HG03457 (cell line): ENCODE data around the gene B4GALNT4.
"Not testable (repeated sequence)": the region's sequence is repeated elsewhere in the genome, so short reads cannot be mapped to it uniquely, and the experiment has no call there.

Source experiments
- ATAC-seq: cut with Tn5 transposase; IDR thresholded peaks from one replicate; pipeline ENCODE4 v1.9.1; 2021; ENCODE audit warnings: moderate number of reproducible peaks; ENCODE audit not compliant: unreplicated experiment

The B4GALNT4 gene

DNA sequence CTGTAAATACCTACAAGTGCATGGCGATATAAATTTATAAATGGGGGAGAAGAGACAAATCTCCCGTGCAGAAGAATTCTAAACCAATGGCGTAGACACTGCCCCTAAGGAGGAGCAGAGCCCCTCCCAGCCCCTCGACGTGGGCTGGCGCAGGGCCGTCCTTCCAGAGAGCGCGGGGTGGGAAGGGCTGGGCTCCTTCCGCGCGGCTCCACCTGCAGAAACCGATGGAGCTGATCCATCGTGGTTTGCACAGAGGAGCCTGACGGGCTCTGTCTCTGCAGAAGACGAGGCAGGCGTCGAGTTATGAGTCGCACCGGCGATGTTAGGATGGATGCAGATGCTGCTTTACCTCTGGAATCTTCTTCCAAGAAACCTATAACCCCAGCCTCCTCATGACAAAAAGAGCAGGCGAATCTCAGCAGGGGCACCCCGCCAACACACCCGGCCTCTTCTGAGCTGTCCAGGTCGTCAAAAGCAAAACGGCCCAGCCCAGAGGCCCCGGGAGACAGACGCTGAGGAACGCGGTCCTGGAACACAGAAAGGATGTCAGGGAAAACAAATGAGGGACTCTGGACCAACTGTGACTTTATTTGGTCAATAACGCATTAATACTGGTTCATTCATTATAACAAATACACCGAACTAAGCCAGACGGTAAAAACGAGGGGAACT, 11.0 kb upstream of the B4GALNT4 start:
- ATAC-seq, result no peak

DNA sequence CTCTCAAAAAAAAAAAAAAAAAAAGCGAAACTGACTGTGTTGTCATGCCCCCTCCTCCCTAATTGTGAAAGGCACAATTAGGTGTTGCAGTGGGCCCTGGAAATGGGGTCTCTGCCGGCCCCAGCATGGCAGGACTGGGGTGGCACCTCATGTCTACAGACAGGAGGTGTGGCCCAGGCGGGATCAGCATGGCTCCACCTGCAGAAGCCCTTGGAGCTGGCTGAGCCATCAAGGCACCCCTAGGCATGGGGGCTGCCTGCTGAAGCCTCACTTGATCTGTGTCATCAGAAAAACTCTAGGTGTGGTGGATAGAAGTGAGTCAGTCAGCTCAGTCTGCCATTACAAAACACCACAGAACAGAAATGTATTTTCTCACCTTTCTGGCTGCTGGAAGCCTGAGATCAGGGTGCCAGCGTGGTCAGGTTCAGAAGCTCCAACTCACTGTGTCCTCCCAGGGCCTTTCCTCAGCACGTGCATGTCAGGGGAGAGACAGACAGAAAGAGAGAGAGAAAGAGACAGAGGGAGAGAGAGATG, 10.1 kb upstream of the B4GALNT4 start:
- ATAC-seq, result no peak

DNA sequence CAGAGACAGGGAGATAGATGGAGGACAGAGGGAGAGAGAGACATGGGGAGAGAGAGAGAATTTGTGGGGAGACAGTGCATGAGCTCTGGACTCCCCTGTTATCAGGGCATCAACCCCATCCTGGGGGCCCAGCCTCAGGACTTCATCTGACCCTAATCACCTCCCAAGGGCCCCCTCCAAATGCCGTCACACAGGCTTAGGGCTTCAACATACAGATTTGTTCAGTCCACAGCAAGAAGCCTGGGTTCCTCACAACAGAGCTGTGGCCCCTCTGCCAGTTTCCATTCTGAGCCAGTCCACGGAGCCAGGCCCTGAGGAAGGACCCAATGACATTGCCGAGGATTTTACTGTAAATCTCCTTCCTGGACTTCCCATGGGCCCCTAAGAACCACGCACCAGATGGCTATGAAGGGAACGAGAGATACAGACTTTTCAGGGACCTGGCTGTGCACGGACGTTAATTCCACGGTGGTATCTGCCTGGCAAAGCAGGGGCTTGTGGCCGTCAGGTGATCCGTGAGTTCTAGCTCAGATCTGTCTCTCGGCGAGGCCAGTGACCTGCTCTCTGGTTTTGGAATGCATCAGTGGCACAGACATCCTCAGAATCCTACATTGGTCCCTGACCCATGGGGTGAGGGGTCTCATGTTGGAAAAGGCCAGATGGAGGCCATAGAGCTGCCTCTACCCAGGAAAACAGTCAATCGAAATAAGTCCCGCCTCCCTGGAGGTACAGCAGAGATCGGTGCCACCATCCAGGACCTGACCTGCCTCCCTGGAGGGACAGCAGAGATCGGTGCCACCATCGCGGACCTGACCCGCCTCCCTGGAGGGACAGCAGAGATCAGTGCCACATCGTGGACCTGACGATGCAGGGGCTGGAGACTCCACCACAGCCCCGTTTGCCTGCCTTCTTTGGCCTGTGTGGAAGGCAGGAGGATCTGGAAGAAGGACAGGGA, 8.7 kb upstream of the B4GALNT4 start:
- ATAC-seq, result no peak

DNA sequence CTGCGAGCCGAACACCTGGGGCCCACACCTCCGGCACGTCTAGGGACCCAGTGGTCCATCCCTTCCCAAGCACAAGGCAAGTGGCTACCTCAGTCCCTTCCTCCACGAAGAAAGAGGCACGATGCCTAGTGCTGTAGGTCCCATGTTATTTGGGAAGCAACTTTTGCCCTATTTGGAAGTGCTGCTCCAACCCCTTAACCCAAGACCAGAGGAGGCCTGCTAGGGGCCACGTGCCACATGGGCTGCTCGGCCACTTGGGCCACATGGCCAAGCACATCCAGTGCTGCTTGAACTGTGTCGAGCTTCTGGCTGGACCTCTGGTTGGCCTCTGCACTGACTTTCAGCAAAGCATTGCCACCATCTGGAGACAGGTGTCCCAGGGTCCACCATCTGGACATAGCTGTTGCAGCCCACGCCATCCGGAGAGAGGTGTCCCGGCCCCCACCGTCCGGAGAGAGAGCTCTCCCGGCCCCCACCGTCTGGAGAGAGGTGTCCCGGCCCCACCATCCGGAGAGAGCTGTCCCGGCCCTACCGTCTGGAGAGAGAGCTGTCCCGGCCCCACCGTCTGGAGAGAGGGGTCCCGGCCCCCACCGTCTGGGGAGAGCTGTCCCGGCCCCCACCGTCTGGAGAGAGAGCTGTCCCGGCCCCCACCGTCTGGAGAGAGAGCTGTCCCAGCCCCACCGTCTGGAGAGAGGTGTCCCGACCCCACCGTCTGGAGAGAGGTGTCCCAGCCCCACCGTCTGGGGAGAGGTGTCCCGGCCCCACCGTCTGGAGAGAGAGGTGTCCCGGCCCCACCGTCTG, 6.5 kb upstream of the B4GALNT4 start:
- ATAC-seq, result no peak

DNA sequence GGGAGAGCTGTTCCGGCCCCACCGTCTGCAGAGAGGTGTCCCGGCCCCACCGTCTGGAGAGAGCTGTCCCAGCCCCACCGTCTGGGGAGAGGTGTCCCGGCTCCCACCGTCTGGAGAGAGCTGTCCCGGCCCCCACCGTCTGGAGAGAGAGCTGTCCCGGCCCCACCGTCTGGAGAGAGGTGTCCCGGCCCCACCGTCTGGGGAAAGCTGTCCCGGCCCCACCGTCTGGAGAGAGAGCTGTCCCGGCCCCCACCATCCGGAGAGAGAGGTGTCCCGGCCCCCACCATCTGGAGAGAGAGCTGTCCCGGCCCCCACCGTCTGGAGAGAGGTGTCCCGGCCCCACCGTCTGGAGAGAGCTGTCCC, 5.9 kb upstream of the B4GALNT4 start:
- ATAC-seq, result not testable (repeated sequence)

DNA sequence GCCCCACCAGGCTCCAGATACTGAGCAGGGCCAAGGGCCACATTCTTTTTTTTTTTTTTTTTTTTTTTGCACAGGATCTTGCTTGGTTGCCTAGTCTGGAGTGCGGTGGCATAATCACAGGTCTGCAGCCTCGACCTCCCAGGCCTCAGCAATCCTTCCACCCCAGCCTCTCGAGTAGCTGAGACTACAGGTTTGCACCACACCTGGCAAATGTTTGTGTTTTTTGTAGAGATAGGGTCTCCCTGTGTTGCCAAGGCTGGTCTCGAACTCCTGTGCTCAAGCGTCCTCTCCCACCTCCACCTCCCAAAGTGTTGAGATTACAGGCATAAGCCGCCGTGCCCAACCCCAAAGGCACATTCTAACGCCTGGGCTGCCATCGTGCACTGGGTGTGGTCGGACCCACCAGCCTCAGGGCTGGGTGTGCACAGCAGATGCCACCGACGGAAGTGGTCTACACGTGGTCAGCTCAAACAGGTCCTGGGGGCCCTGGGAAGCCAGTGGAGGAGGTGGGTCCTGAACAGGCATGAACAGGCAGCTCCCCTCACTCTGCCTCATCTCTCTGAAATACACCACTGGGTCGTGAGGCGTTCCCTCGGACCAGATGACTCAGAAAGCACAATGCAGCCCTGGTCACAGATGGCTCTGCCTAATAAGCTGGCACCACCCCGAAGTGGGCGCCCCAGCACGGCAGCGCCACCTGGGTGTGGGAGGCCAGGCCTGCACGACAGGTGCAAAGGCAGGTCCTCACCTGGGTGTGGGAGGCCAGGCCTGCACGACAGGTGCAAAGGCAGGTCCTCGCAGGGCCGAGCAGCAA, 5.1 kb upstream of the B4GALNT4 start:
- ATAC-seq, result no peak

DNA sequence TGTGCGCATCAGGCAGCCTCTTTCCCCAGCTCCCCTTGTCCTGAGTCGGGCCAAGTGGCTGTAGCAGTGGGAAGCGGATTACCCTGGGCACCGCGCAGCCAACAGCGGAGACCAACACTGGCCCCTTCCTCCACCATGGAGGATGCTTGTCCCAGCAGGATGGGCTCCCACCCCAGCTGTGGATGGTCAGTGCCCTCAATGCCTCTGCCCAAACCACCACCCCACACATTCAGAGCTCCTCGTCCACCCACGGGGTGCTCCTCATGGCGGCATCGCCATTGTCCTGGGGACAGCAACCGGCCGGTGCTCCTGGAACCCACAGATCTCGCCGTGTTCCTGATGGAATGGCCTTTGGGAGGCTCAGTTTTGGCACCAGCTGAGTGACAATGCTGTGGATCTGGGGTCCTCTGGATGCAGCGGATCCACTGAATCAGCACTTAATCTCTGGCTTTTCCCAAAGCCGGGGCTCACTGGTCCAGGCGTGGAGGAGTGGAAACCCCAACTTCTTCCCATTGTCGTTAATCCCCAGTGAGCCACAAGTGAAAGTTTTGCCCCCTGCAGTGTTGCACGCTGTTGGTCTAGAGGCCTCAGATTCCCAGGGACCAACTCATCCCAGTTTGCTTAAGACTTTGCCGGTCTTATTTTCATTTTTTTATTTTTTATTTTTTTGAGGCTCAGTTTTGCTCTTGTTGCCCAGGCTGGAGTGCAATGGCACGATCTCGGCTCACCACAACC, 4.1 kb upstream of the B4GALNT4 start:
- no peak for ATAC-seq

DNA sequence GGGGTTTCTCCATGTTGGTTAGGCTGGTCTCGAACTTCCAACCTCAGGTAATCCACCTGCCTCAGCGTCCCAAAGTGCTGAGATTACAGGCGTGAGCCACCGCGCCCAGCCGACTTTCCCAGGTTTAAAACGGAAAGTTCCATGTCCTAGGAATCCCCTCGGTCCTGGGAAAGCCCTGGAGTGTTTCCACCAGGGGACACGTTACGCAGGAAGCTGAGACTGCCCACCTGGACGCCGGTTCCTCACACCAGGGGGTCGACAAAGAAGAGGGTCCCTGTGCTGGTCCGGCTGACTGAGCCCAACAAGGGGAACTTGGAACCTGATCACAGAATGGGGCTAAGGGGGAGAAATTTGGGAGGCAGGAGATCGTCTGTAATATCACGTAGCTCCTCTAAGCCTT, 3.5 kb upstream of the B4GALNT4 start:
- ATAC-seq, result no peak

DNA sequence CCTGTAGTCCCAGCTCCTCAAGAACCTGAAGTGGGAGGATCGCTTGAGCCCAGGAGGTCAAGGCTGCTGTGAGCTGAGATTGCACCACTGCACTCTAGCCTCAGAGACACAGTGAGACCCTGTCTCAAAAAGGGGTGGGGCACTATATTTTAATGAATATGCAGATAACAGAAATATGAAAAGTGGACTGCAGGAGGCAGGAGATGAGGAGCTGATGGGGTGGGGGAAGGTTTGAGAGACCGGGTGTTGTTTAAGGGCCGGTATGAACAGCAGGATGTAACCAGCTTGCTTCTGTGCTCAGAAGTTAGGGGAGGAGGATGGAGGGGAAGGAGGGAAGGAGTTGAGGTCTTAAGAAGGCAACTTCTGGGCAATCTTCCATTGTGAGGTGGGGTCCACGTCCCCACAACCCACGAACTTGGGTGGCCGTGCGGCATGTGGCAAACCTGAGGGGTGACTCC, 1.3 kb upstream of the B4GALNT4 start:
- no peak for ATAC-seq

DNA sequence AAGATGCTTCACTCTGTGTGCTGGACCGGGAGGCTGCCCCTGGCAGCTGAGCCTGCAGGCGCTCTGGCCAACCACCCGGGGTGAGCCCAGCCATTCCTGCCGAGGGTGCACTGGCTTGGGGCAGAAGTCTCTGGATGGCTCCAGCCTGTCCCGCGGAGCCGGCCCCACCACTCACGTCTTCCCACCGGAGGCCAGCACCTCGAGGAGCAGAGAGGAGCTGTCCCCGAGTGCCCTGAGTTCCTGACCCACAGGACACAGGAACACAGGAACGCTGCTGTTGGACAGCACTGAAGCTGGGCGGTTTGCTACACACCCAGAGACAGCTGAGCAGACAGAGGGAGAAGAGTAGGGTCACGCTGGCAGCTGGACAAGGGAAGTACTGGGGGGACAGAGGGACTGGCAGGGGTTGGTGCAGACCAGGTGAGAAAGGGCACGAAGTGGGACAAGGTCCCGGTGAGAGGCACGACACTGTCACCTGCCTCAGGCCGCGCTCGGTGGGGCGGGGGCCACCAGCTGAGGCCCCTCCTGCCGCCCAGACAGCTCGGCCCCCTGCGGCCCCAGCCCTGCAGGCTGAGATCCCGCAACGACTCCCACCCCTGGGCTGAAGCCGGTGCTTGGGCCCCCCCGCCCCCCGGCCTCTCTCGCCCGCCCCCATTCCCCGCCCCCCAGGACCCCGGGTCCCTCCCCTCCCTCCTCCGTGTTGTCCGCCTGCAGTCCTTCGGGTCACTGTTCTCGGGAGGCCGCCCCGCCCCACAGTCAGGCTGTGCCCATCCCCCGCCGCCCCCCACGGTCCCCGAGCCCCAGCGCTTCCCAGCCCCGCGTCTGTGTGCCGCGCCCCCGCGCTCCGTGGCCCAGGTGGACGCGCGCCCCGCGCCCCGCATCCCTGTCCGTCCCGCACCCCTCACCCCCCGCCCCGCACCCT, 624 bp upstream of the B4GALNT4 start:
- ATAC-seq, result no peak

DNA sequence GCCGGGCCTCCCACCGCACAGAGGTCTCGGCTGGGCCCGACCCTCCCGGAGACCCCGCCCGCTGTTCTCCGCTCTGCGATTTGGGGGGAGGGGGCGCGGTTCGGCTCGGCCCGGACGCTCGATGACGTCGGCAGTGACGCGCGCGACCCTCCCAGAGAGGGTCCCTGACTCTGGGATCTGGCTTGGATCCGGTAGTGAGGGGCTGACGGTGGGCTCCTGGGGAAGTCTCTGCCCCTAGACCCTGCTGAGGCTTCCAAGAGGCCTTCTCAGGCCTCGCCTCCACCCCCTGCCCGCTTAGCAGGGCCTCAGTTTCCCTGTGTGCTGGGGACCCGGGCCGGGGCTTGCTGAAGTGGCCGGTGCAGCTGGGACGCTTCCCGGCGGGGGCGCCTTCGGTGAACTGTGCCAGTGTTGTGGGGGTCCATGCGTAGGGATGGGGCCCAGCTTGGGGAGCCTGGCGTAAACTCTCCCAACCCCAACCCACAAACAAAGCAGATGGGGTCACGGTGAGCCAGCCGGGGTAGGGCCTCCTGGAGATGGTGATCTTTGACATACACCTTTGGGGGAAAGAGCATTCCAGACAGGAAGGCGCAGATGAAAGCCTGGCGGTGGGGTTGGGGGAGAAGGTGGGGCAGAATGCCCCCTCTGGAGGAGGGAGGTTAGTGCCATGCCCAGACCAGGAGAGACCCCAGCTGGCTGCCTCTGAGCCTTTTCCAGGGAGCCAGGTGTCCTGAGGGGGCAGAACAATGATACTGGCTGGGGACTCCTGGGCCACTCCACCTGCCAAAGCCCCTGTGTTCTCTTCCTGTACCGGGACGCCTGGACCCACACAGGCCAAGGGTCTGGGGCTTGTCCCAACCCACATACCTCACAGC, 1.0 kb downstream of the B4GALNT4 start:
- ATAC-seq, result no peak

DNA sequence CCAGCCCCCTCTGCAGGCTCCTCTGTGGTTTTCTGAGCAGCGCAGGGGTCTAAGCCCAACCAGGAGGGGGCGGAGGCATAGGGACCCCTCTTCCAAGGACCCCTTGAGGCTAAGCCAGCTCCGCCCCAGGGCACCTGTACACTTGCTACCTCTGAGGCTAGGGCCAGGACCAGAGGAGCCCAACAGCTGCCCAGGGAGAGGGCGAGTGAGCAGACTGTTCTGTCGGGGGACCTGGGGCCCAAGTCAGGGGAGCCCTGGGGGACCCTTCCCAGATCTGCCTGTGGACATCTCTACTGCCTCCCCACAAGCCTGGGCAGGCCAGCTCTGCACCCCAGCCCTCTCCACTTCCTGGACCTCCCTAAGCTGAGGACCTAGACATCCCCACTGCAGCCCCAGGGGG, 1.8 kb downstream of the B4GALNT4 start:
- no peak for ATAC-seq

DNA sequence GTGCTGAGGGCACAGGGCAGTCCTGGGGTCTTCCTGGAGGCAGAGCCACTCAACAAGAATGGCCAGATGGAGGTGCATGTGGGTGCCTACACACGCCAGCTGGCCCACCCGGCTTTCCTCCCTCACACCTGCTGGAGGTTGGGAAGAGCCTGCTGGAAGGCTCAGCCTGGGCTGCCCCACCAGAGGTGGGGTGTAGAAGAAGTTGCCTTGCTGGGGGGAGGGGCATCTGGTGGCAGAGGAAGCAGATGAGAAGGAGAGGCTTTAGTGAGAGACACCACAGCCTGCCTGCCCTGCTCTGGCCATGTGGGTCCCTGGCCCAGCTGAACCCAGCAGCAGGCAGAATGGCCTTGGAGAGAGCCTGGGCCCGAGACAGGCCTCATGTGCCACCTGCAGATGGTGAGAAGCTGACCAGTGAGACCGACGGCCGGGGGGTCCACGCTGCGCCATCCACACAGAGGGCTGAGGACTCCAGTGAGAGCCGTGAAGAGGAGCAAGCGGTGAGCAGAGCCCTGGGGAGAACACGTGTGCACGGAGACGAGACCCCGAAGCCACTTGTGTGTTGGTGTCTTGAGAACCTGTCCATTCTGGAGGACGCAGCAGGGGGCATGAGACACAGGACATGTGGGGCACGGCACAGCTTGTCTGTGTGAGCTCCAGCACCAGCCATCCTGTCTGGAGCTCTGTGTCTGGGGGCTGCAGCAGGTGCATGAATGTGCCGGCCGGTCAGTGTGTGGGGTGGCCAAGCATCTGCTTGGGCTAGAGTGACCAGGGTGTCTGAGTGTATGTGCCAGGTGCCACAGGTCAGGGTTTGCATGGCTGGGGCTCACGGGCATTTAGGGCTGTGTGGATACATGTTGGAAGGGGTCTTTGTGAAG, 2.7 kb downstream of the B4GALNT4 start:
- no peak for ATAC-seq

DNA sequence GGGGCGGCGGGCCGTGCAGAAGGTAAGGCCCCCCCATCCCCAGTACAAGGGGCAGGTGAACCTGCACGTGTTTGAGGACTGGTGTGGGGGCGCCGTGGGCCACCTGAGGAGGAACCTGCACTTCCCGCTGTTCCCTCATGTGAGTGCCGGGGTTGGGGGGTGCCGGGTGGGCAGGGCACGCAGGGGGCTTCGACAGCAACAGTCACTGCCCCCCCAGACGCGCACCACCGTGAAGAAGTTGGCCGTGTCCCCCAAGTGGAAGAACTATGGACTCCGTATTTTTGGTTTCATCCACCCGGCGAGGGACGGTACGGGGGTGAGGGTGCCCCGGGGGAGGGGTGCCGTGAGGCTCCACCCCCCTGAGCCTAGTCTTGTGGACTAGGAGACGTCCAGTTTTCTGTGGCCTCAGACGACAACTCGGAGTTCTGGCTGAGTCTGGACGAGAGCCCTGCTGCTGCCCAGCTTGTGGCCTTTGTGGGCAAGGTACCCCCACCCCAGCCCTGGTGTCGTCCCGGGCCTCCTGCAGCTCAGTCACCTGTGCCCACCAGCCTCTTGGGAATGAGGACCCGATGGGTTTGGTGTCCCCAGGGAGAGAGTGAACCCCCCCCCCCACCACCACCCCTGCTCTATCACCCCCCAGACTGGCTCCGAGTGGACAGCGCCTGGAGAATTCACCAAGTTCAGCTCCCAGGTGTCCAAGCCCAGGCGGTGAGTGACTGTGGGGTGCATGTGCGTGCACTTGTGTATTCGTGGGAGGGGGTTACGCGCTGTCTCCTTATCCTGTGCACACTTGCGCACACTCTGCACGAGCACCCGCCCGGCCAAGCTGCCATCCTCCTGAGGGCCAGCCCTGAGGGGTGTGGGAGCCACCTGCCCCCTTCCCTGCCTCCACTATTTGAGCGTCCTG, 3.8 kb downstream of the B4GALNT4 start:
- ATAC-seq, result no peak

DNA sequence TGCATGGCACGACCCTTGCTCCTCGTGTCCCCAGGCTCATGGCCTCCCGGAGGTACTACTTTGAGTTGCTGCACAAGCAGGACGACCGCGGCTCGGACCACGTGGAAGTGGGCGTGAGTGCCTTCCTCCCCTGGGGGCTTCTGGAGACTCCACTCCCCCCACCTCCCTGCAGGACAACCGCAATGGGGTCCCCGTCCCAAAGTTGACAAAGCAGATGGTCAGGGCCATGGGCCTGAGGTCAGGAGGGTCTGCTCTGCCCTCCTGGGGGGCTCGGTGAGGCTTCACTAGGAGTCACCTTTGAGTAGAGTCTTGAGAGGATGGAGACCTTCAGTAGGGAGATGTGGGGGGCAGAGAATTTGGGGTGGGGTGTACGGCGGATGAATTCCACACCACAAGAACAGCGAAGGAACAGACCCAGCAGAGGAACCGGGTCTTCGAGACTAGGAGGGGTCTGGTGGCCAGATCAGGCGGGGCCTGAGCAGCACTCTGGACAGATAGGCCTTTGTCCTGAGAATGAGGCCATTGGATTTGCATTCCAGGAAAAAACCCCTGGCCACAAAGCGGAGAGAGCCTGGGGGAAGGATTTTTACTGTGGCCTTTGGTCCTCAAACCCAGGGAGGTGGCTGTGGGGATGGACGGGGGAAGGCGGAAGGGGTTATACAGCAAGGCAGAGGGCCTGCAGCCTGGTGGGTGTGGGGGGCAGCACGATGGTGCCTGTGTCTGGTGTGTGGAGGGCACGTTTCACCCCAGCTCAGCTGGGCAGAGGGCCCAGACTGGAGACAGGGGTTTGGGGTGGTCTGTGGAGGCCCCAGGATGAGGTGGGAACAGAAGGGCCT, 4.6 kb downstream of the B4GALNT4 start:
- ATAC-seq, result no peak
